ENCODE measurements around the gene TMEM74B.
A peak's percentile ranks its signal among the peaks of the same experiment; 100 is the strongest.

Gene TMEM74B

GRCh38 chr20:1215386-1216170 lies 30.8 kb upstream of the TMEM74B start:
- Histone ChIP-seq H2BK12ac (ENCODE audit: low read length) (no peak overlapping the region), H3K18ac (ENCODE audit: low read length) (no peak overlapping the region), H4K8ac (ENCODE audit: low read depth, low read length) (no peak overlapping the region), H3K23ac (ENCODE audit: low read length) (no peak overlapping the region), H3K14ac (ENCODE audit: low read length) (no peak overlapping the region), H2AK5ac (ENCODE audit: low read length) (no peak overlapping the region), H2BK120ac (ENCODE audit: insufficient read depth, low read length, poor library complexity) (no peak overlapping the region), H2BK5ac (ENCODE audit: low read depth, low read length, poor library complexity) (no peak overlapping the region), H3K79me2 (ENCODE audit: control insufficient read depth, insufficient read depth, low read length, poor library complexity) (no peaks in the 10 kb centered on the region), H3K27me3 (ENCODE audit: insufficient read depth, low read length) (no peaks in the 10 kb centered on the region), H3K79me1 (ENCODE audit: low read length) (no peaks in the 10 kb centered on the region), H3K27ac (ENCODE audit: low read depth, low read length) (no peak overlapping the region), H3K4ac (ENCODE audit: low read depth, low read length) (no peak overlapping the region), H3K9ac (ENCODE audit: low read length) (no peak overlapping the region), H4K12ac (ENCODE audit: low read depth, low read length) (no peak overlapping the region), H4K91ac (ENCODE audit: low read depth, low read length) (no peak overlapping the region), H2AFZ (ENCODE audit: insufficient read depth, low read length, poor library complexity) (no peak overlapping the region), H3K4me3 (ENCODE audit: low read depth, low read length) (no peak overlapping the region), H3K9me3 (ENCODE audit: insufficient read depth, low read depth, low read length) (no peaks in the 10 kb centered on the region), H3K36me3 (ENCODE audit: control insufficient read depth in 1 of 2, insufficient read depth in 2 of 2, low read length in 2 of 2) (no peaks in the 10 kb centered on the region), H3K4me1 (ENCODE audit: control insufficient read depth in 1 of 2, insufficient read depth in 2 of 2, low read length in 2 of 2) (peaks cover 0 to 2% of the 10 kb centered on the region in 2 experiments), H3K4me2 (ENCODE audit: low read length) (no peak overlapping the region)
- WGBS (ENCODE audit: extremely low coverage, insufficient coverage, insufficient read length): no CpG with 5 or more reads among the region's 11 CpGs
- no peak for DNase-seq

DNA sequence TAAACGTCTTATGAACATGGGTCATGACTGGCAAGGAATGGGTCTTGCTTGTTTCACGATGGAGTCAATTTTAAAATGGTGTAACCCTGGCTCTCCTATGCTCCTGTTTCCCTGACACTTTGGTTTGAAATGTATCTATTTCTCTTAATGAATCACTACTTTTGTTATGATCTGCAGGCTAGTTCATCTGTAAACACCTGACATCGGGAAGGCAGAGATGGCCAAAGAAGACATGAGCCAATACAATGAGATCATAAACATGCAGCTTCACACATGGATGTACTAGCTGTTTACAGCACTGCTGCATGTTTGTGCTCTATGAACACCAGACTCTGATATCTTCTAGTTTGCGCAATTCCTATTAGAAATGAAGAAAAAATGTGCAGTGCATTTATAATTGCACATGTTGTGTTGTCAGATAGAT lies 30.1 kb upstream of the TMEM74B start:
- Histone ChIP-seq H3K23ac (ENCODE audit: low read length) (no peak overlapping the region), H3K36me3 (ENCODE audit: control insufficient read depth in 1 of 2, insufficient read depth in 2 of 2, low read length in 2 of 2) (no peaks in the 10 kb centered on the region), H2BK120ac (ENCODE audit: insufficient read depth, low read length, poor library complexity) (no peak overlapping the region), H3K27ac (ENCODE audit: low read depth, low read length) (no peak overlapping the region), H3K79me1 (ENCODE audit: low read length) (no peaks in the 10 kb centered on the region), H3K9ac (ENCODE audit: low read length) (no peak overlapping the region), H2BK12ac (ENCODE audit: low read length) (no peak overlapping the region), H4K8ac (ENCODE audit: low read depth, low read length) (no peak overlapping the region), H2AFZ (ENCODE audit: insufficient read depth, low read length, poor library complexity) (no peak overlapping the region), H3K4me3 (ENCODE audit: low read depth, low read length) (no peak overlapping the region), H3K4me2 (ENCODE audit: low read length) (no peak overlapping the region), H3K79me2 (ENCODE audit: control insufficient read depth, insufficient read depth, low read length, poor library complexity) (no peaks in the 10 kb centered on the region), H3K14ac (ENCODE audit: low read length) (no peak overlapping the region), H2BK5ac (ENCODE audit: low read depth, low read length, poor library complexity) (no peak overlapping the region), H3K18ac (ENCODE audit: low read length) (no peak overlapping the region), H3K4ac (ENCODE audit: low read depth, low read length) (no peak overlapping the region), H3K27me3 (ENCODE audit: insufficient read depth, low read length) (no peaks in the 10 kb centered on the region), H4K12ac (ENCODE audit: low read depth, low read length) (no peak overlapping the region), H2AK5ac (ENCODE audit: low read length) (no peak overlapping the region), H3K4me1 (ENCODE audit: control insufficient read depth in 1 of 2, insufficient read depth in 2 of 2, low read length in 2 of 2) (peaks cover 0 to 2% of the 10 kb centered on the region in 2 experiments), H4K91ac (ENCODE audit: low read depth, low read length) (no peak overlapping the region), H3K9me3 (ENCODE audit: insufficient read depth, low read depth, low read length) (no peaks in the 10 kb centered on the region)
- DNase-seq: no peak
- no CpG with 5 or more reads among the region's 4 CpGs for WGBS (ENCODE audit: extremely low coverage, insufficient coverage, insufficient read length)

DNA sequence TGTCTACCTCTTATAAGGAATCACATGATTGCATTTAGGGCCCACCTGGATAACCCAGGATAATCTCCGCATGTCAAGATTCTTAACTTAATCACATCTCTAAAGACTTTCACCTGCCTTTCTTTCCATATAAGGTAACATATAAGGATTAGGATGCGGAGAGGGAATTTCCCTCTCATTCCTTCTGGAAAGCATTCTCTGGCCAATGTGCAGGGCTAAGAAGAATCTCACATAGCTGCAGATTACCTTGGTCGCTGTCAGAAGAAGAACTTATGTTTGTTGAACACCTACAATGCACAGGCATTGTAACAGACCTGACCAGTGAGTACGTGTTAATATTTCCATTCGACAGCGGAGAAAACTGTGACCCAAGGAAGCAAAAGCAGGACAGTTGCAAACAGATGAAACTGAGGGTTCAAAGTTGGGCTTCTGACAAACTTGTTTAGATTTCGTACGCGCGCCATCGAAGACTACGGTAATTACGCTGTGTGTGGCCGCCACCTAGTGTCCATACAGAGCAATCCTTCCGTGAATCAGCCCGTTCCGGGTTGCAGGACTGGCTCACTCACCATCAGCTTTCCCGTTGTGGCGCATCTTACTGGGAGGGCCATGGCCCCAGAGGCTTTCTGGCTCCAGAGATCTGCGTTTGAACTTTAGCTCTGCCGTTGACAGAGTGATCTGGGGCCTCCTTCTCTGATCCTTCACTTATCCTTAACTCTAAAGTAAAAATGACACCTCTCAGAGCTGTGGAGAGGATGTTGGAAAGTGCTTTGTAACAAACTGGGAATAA lies 28.0 kb upstream of the TMEM74B start:
- no peak overlapping the region for H4K8ac ChIP-seq (ENCODE audit: low read depth, low read length)
- no peak overlapping the region for H3K18ac ChIP-seq (ENCODE audit: low read length)
- H2AK5ac ChIP-seq (ENCODE audit: low read length): no peak overlapping the region
- H4K91ac ChIP-seq (ENCODE audit: low read depth, low read length): no peak overlapping the region
- peaks cover 0 to 2% of the 10 kb centered on the region in 2 experiments for H3K4me1 ChIP-seq (ENCODE audit: control insufficient read depth in 1 of 2, insufficient read depth in 2 of 2, low read length in 2 of 2)
- H3K4ac ChIP-seq (ENCODE audit: low read depth, low read length): no peak overlapping the region
- no peaks in the 10 kb centered on the region for H3K36me3 ChIP-seq (ENCODE audit: control insufficient read depth in 1 of 2, insufficient read depth in 2 of 2, low read length in 2 of 2)
- peak; percentile 70 to 87 for DNase-seq
- no peak overlapping the region for H2BK12ac ChIP-seq (ENCODE audit: low read length)
- no peak overlapping the region for H3K27ac ChIP-seq (ENCODE audit: low read depth, low read length)
- no peak overlapping the region for H4K12ac ChIP-seq (ENCODE audit: low read depth, low read length)
- H3K9me3 ChIP-seq (ENCODE audit: insufficient read depth, low read depth, low read length): no peaks in the 10 kb centered on the region
- H3K23ac ChIP-seq (ENCODE audit: low read length): no peak overlapping the region
- no peak overlapping the region for H3K14ac ChIP-seq (ENCODE audit: low read length)
- peak overlapping the region; percentile 29 for H3K4me2 ChIP-seq (ENCODE audit: low read length)
- H2AFZ ChIP-seq (ENCODE audit: insufficient read depth, low read length, poor library complexity): no peak overlapping the region
- no peak overlapping the region for H3K9ac ChIP-seq (ENCODE audit: low read length)
- no peaks in the 10 kb centered on the region for H3K79me2 ChIP-seq (ENCODE audit: control insufficient read depth, insufficient read depth, low read length, poor library complexity)
- no peak overlapping the region for H2BK120ac ChIP-seq (ENCODE audit: insufficient read depth, low read length, poor library complexity)
- H3K27me3 ChIP-seq (ENCODE audit: insufficient read depth, low read length): no peaks in the 10 kb centered on the region
- H3K79me1 ChIP-seq (ENCODE audit: low read length): no peaks in the 10 kb centered on the region
- H3K4me3 ChIP-seq (ENCODE audit: low read depth, low read length): no peak overlapping the region
- WGBS (ENCODE audit: extremely low coverage, insufficient coverage, insufficient read length): no CpG with 5 or more reads among the region's 21 CpGs
- H2BK5ac ChIP-seq (ENCODE audit: low read depth, low read length, poor library complexity): no peak overlapping the region

DNA sequence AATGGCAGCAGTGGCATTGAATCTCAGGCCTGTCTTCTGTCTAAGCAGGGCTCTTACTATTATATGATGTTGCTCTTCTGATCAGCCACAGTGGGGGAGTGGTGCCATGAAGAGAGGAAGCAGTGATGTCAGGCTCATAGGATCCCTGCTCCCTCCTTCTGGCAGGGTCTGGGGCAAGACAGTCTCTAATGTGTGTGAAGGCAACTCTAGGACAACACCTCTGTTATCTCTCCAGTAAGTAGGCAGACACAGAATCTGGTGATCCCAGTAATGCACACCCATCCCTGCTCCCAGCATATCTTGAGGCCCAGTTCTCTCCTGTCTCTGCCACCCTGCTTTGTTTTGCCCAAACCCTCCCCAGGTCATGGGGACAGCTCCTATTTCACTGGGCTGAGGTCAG lies 27.2 kb upstream of the TMEM74B start:
- Histone ChIP-seq H3K14ac (ENCODE audit: low read length) (no peak overlapping the region), H2BK120ac (ENCODE audit: insufficient read depth, low read length, poor library complexity) (no peak overlapping the region), H2AK5ac (ENCODE audit: low read length) (no peak overlapping the region), H3K4ac (ENCODE audit: low read depth, low read length) (no peak overlapping the region), H3K4me2 (ENCODE audit: low read length) (no peak overlapping the region), H2BK5ac (ENCODE audit: low read depth, low read length, poor library complexity) (no peak overlapping the region), H4K12ac (ENCODE audit: low read depth, low read length) (no peak overlapping the region), H2AFZ (ENCODE audit: insufficient read depth, low read length, poor library complexity) (no peak overlapping the region), H3K27me3 (ENCODE audit: insufficient read depth, low read length) (no peaks in the 10 kb centered on the region), H3K4me1 (ENCODE audit: control insufficient read depth in 1 of 2, insufficient read depth in 2 of 2, low read length in 2 of 2) (peaks cover 0 to 2% of the 10 kb centered on the region in 2 experiments), H3K18ac (ENCODE audit: low read length) (no peak overlapping the region), H3K36me3 (ENCODE audit: control insufficient read depth in 1 of 2, insufficient read depth in 2 of 2, low read length in 2 of 2) (no peaks in the 10 kb centered on the region), H3K9me3 (ENCODE audit: insufficient read depth, low read depth, low read length) (no peaks in the 10 kb centered on the region), H3K23ac (ENCODE audit: low read length) (no peak overlapping the region), H4K8ac (ENCODE audit: low read depth, low read length) (no peak overlapping the region), H2BK12ac (ENCODE audit: low read length) (no peak overlapping the region), H3K9ac (ENCODE audit: low read length) (no peak overlapping the region), H3K79me2 (ENCODE audit: control insufficient read depth, insufficient read depth, low read length, poor library complexity) (no peaks in the 10 kb centered on the region), H3K27ac (ENCODE audit: low read depth, low read length) (no peak overlapping the region), H3K79me1 (ENCODE audit: low read length) (no peaks in the 10 kb centered on the region), H3K4me3 (ENCODE audit: low read depth, low read length) (no peak overlapping the region), H4K91ac (ENCODE audit: low read depth, low read length) (no peak overlapping the region)
- DNase-seq: no peak

Data from trophoblast cell (in vitro differentiated cells and primary cell).